ENCODE measurements around the gene WIPF1. TPM values are rescaled to one million over a fixed set of nuclear protein-coding genes. Genes with fewer than 3 reads are reported as not detected.

WIPF1 gene
- total RNA-seq, 3 donors from 2014 or later (not counting 1 experiment from before 2014, with no cell fraction given) = 508 to 640 (median 555) TPM

GRCh38 chr2:174581491-174581890 is 16.1 kb downstream of the WIPF1 start:
- Histone ChIP-seq H3K4me3 (ENCODE audit: low read length) (no peak overlapping the region), H3K27ac (ENCODE audit: low read length) (peak overlapping the region; percentile 57), H3K4me1 (ENCODE audit: control insufficient read depth, insufficient read depth, low read length) (peaks cover 43% of the 10 kb centered on the region), H3K27me3 (ENCODE audit: control insufficient read depth, insufficient read depth, low read length) (no peaks in the 10 kb centered on the region), H3K9me3 (ENCODE audit: control insufficient read depth, insufficient read depth, low read length) (no peaks in the 10 kb centered on the region), H3K36me3 (ENCODE audit: control insufficient read depth, insufficient read depth, low read length) (peaks cover 89% of the 10 kb centered on the region)
- DNase-seq = no peak
- ATAC-seq = peak in 1 of 3 donors; percentile 12
- intact Hi-C loops (cut with micrococcal nuclease) = no loop called here
- H3K4me3 Mint-ChIP-seq = peak overlapping the region; percentile 74
- H3K9me3 Mint-ChIP-seq = no peaks in the 10 kb centered on the region
- peaks cover 73 to 80% of the 10 kb centered on the region in 2 donors for H3K4me1 Mint-ChIP-seq
- H3K27ac Mint-ChIP-seq = peak overlapping the region; percentile 80 to 98
- TF ChIP-seq, protein P1, sequence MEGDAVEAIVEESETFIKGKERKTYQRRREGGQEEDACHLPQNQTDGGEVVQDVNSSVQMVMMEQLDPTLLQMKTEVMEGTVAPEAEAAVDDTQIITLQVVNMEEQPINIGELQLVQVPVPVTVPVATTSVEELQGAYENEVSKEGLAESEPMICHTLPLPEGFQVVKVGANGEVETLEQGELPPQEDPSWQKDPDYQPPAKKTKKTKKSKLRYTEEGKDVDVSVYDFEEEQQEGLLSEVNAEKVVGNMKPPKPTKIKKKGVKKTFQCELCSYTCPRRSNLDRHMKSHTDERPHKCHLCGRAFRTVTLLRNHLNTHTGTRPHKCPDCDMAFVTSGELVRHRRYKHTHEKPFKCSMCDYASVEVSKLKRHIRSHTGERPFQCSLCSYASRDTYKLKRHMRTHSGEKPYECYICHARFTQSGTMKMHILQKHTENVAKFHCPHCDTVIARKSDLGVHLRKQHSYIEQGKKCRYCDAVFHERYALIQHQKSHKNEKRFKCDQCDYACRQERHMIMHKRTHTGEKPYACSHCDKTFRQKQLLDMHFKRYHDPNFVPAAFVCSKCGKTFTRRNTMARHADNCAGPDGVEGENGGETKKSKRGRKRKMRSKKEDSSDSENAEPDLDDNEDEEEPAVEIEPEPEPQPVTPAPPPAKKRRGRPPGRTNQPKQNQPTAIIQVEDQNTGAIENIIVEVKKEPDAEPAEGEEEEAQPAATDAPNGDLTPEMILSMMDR (IDR thresholded peaks at IDR 0.05) = no peak
- peaks cover 26% of the 10 kb centered on the region for H3K36me3 Mint-ChIP-seq
- H3K27me3 Mint-ChIP-seq (ENCODE audit: low read depth in 2 of 2) = no peaks in the 10 kb centered on the region
- 60% methylated on average over 4 of the region's 6 CpGs for WGBS (ENCODE audit: insufficient coverage)

DNA sequence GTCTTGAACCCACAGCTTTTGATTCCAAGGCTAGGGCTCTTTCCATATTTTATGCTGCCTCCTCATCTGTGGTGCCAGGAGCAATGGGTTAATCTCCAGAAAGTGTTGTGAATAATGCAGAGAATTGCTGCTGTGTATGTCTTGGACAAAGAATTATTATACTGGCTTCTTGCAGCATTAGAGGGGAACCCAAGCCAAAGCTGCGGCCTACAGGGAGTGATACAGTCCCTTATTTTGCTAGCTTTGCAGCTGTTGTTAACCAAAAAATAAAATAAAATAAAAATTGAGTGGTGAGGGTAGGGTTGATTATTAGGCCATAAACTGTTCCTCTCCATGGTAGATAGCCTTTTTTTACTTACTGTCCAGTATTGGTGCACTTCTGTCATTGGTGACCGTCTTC is 16.7 kb downstream of the WIPF1 start:
- Histone ChIP-seq H3K9me3 (ENCODE audit: control insufficient read depth, insufficient read depth, low read length) (no peaks in the 10 kb centered on the region), H3K27me3 (ENCODE audit: control insufficient read depth, insufficient read depth, low read length) (no peaks in the 10 kb centered on the region), H3K27ac (ENCODE audit: low read length) (peak overlapping the region; percentile 57), H3K36me3 (ENCODE audit: control insufficient read depth, insufficient read depth, low read length) (peaks cover 95% of the 10 kb centered on the region), H3K4me1 (ENCODE audit: control insufficient read depth, insufficient read depth, low read length) (peaks cover 38% of the 10 kb centered on the region), H3K4me3 (ENCODE audit: low read length) (no peak overlapping the region)
- Mint-ChIP-seq H3K4me1 (peaks cover 68 to 75% of the 10 kb centered on the region in 2 donors), H3K36me3 (peaks cover 26% of the 10 kb centered on the region), H3K4me3 (peak overlapping the region; percentile 74), H3K9me3 (no peaks in the 10 kb centered on the region), H3K27ac (peak overlapping the region; percentile 80 to 98), H3K27me3 (ENCODE audit: low read depth in 2 of 2) (no peaks in the 10 kb centered on the region)
- intact Hi-C loops (cut with micrococcal nuclease) = no loop called here
- DNase-seq (no peak), ATAC-seq (no peak)
- 96% methylated on average over 2 of the region's 2 CpGs for WGBS (ENCODE audit: insufficient coverage)
- TF ChIP-seq, protein P1 (IDR thresholded peaks at IDR 0.05) = no peak

- TF ChIP-seq, protein P1 (IDR thresholded peaks at IDR 0.05) = peak; percentile 81
- H3K36me3 ChIP-seq (ENCODE audit: control insufficient read depth, insufficient read depth, low read length) = peaks cover 97% of the 10 kb centered on the region
- H3K27ac ChIP-seq (ENCODE audit: low read length) = no peak overlapping the region
- no peak overlapping the region for H3K4me3 Mint-ChIP-seq
- peak overlapping the region; percentile 80 to 98 for H3K27ac Mint-ChIP-seq
- peaks cover 67 to 77% of the 10 kb centered on the region in 2 donors for H3K4me1 Mint-ChIP-seq
- no peaks in the 10 kb centered on the region for H3K9me3 ChIP-seq (ENCODE audit: control insufficient read depth, insufficient read depth, low read length)
- peak in 1 of 2 donors; percentile 85 for DNase-seq
- H3K4me3 ChIP-seq (ENCODE audit: low read length) = no peak overlapping the region
- H3K4me1 ChIP-seq (ENCODE audit: control insufficient read depth, insufficient read depth, low read length) = peaks cover 32% of the 10 kb centered on the region
- ATAC-seq = peak; percentile 85 to 93 (median 85)
- no peaks in the 10 kb centered on the region for H3K9me3 Mint-ChIP-seq
- H3K27me3 Mint-ChIP-seq (ENCODE audit: low read depth in 2 of 2) = no peaks in the 10 kb centered on the region
- peaks cover 29% of the 10 kb centered on the region for H3K36me3 Mint-ChIP-seq
- intact Hi-C loops (cut with micrococcal nuclease) = loop anchor here (1.0 kb wide), 5 partner anchors 15 to 110 kb away; no protein-coding TSS in a partner anchor
- no peaks in the 10 kb centered on the region for H3K27me3 ChIP-seq (ENCODE audit: control insufficient read depth, insufficient read depth, low read length)
Observed at GRCh38 chr2:174577967-174578589, 19.5 kb downstream of the WIPF1 start.
